ENCODE data around the gene VASH1. TPM values are rescaled to one million over a fixed set of nuclear protein-coding genes. Genes with fewer than 3 reads are reported as not detected.

VASH1 gene
- total and polyA plus RNA-seq, 2 experiments from 2014 or later: 0.78 to 2.8 TPM

DNA sequence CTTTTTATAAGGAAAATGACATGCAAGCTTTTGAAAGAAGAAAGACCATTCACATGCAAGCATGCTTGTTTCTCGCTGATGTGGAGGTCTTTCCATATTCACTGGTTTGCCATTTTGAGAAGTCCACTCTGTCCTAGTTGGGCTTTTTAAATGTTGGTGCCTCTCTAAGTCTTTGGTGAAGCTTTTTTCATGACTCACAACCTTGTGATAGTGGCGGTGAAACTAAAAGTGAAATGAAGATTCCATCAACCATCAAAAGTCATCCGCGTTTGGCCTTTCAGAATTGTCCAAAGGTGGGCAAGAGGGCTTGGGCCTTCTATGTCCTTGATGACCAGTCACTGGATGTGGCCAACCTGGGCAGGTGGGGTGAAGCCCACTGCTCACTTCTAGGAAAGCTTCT is 69.3 kb downstream of the VASH1 start (continued):
- TF ChIP-seq, protein P1, sequence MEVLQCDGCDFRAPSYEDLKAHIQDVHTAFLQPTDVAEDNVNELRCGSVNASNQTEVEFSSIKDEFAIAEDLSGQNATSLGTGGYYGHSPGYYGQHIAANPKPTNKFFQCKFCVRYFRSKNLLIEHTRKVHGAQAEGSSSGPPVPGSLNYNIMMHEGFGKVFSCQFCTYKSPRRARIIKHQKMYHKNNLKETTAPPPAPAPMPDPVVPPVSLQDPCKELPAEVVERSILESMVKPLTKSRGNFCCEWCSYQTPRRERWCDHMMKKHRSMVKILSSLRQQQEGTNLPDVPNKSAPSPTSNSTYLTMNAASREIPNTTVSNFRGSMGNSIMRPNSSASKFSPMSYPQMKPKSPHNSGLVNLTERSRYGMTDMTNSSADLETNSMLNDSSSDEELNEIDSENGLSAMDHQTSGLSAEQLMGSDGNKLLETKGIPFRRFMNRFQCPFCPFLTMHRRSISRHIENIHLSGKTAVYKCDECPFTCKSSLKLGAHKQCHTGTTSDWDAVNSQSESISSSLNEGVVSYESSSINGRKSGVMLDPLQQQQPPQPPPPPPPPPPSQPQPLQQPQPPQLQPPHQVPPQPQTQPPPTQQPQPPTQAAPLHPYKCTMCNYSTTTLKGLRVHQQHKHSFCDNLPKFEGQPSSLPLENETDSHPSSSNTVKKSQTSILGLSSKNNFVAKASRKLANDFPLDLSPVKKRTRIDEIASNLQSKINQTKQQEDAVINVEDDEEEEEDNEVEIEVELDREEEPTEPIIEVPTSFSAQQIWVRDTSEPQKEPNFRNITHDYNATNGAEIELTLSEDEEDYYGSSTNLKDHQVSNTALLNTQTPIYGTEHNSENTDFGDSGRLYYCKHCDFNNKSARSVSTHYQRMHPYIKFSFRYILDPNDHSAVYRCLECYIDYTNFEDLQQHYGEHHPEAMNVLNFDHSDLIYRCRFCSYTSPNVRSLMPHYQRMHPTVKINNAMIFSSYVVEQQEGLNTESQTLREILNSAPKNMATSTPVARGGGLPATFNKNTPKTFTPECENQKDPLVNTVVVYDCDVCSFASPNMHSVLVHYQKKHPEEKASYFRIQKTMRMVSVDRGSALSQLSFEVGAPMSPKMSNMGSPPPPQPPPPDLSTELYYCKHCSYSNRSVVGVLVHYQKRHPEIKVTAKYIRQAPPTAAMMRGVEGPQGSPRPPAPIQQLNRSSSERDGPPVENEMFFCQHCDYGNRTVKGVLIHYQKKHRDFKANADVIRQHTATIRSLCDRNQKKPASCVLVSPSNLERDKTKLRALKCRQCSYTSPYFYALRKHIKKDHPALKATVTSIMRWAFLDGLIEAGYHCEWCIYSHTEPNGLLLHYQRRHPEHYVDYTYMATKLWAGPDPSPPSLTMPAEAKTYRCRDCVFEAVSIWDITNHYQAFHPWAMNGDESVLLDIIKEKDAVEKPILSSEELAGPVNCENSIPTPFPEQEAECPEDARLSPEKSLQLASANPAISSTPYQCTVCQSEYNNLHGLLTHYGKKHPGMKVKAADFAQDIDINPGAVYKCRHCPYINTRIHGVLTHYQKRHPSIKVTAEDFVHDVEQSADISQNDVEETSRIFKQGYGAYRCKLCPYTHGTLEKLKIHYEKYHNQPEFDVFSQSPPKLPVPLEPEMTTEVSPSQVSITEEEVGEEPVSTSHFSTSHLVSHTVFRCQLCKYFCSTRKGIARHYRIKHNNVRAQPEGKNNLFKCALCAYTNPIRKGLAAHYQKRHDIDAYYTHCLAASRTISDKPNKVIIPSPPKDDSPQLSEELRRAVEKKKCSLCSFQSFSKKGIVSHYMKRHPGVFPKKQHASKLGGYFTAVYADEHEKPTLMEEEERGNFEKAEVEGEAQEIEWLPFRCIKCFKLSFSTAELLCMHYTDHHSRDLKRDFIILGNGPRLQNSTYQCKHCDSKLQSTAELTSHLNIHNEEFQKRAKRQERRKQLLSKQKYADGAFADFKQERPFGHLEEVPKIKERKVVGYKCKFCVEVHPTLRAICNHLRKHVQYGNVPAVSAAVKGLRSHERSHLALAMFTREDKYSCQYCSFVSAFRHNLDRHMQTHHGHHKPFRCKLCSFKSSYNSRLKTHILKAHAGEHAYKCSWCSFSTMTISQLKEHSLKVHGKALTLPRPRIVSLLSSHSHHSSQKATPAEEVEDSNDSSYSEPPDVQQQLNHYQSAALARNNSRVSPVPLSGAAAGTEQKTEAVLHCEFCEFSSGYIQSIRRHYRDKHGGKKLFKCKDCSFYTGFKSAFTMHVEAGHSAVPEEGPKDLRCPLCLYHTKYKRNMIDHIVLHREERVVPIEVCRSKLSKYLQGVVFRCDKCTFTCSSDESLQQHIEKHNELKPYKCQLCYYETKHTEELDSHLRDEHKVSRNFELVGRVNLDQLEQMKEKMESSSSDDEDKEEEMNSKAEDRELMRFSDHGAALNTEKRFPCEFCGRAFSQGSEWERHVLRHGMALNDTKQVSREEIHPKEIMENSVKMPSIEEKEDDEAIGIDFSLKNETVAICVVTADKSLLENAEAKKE (CRISPR knock-in tag; IDR thresholded peaks at IDR 0.05): no peak
- no peak for TF ChIP-seq ZNF114 (CRISPR knock-in tag; IDR thresholded peaks at IDR 0.05)
- no peak for TF ChIP-seq CREB1 (CRISPR knock-in tag; IDR thresholded peaks at IDR 0.05; ENCODE audit: low read depth)
- TF ChIP-seq, protein P2, sequence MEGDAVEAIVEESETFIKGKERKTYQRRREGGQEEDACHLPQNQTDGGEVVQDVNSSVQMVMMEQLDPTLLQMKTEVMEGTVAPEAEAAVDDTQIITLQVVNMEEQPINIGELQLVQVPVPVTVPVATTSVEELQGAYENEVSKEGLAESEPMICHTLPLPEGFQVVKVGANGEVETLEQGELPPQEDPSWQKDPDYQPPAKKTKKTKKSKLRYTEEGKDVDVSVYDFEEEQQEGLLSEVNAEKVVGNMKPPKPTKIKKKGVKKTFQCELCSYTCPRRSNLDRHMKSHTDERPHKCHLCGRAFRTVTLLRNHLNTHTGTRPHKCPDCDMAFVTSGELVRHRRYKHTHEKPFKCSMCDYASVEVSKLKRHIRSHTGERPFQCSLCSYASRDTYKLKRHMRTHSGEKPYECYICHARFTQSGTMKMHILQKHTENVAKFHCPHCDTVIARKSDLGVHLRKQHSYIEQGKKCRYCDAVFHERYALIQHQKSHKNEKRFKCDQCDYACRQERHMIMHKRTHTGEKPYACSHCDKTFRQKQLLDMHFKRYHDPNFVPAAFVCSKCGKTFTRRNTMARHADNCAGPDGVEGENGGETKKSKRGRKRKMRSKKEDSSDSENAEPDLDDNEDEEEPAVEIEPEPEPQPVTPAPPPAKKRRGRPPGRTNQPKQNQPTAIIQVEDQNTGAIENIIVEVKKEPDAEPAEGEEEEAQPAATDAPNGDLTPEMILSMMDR (conservative IDR thresholded peaks at IDR 0.05; ENCODE audit: low read depth in 2 of 2): no peak
- TF ChIP-seq JUNB (IDR thresholded peaks at IDR 0.05; ENCODE audit: unreplicated experiment): no peak
- TF ChIP-seq, protein P3, sequence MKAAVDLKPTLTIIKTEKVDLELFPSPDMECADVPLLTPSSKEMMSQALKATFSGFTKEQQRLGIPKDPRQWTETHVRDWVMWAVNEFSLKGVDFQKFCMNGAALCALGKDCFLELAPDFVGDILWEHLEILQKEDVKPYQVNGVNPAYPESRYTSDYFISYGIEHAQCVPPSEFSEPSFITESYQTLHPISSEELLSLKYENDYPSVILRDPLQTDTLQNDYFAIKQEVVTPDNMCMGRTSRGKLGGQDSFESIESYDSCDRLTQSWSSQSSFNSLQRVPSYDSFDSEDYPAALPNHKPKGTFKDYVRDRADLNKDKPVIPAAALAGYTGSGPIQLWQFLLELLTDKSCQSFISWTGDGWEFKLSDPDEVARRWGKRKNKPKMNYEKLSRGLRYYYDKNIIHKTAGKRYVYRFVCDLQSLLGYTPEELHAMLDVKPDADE (IDR thresholded peaks at IDR 0.05): no peak

DNA sequence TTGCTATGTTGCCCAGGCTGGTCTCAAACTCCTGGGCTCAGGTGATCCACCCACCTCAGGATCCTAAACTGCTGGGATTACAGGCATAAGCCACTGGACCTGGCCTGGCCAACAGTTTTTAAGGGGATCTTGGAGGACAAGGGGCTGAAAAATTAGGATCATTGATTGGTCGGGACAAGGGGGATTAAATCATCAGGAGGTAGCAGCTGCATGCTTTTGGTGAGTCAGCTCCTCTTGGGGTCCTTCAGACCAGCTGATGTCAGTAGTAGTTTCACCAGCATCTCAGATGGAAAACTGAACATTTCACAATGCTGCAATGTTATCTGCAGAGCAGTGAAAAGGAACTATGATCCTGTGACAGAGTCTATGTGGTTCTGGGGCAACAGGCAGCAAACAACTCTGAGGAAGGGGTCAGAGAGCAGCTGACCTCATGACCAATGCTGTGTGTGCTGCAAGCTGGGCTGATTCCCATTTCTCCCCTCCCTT is 71.3 kb downstream of the VASH1 start:
- no peak for ATAC-seq
- Histone ChIP-seq H2AFZ (no peak overlapping the region), H3K36me3 (ENCODE audit: insufficient read depth) (no peaks in the 10 kb centered on the region), H4K20me1 (replicated peaks; ENCODE audit: insufficient read depth) (no peaks in the 10 kb centered on the region), H3K4me3 (no peak overlapping the region), H3K27me3 (ENCODE audit: insufficient read depth) (no peaks in the 10 kb centered on the region), H3K9me2 (ENCODE audit: insufficient read depth) (no peaks in the 10 kb centered on the region; the same call in 1 of the 2 replicates), H3F3A (replicated peaks; ENCODE audit: low read depth) (no peaks in the 10 kb centered on the region), H3K27ac (ENCODE audit: low read depth) (no peak overlapping the region), H3K4me2 (no peak overlapping the region), H3K79me2 (replicated peaks; ENCODE audit: insufficient read depth) (no peaks in the 10 kb centered on the region), H3K4me1 (ENCODE audit: insufficient read depth) (peaks cover 20% of the 10 kb centered on the region)
- Mint-ChIP-seq H3K9me3 (no peaks in the 10 kb centered on the region), H3K27ac (no peak overlapping the region), H3K27me3 (ENCODE audit: insufficient read depth, low read depth, poor library complexity) (peaks cover 7% of the 10 kb centered on the region), H3K36me3 (ENCODE audit: low read depth) (no peaks in the 10 kb centered on the region), H3K4me1 (peaks cover 26% of the 10 kb centered on the region), H3K4me3 (no peak overlapping the region)
- DNase-seq (ENCODE audit: low spot score): no peak
- no peak for TF ChIP-seq EZH2phosphoT487 (IDR thresholded peaks at IDR 0.05; ENCODE audit: unreplicated experiment)
- TF ChIP-seq, protein P3 (IDR thresholded peaks at IDR 0.05): no peak
